HEK293 (cell line): ENCODE results near the gene LONRF2.

ENCODE experiments used
- CTCF ChIA-PET: fragments of 350-600 bp; formaldehyde crosslinking; extraction: SDS; loops from one replicate; lab custom pipeline; 2021; ENCODE audit warnings: antibody characterized with exemption; lab: Yijun Ruan, JAX
- POLR2A ChIA-PET: fragments of 300-600 bp; formaldehyde crosslinking; extraction: SDS; loops from one replicate; lab custom pipeline; 2020; ENCODE audit warnings: antibody characterized with exemption, inconsistent platforms; lab: Yijun Ruan, JAX
- H3K27ac ChIP-seq: fragments of 200-500 bp; sonication (Bioruptor generic); 2 replicates; pipeline ENCODE4 v1.5.1; 2014; ENCODE audit warnings: low read depth, low read length, control low read depth, inconsistent platforms; ENCODE audit errors: extremely low read depth
- H3K36me3 ChIP-seq, 2 experiments: fragments of 200-500 bp in 1 of 2; sonication (Bioruptor generic) in 1 of 2; 1 replicate in 1 of 2; 2 replicates in 1 of 2; pipeline ENCODE4 v1.5.1; 2014 to 2017; ENCODE audit warnings: inconsistent platforms in 2 of 2, low read length in 2 of 2; ENCODE audit not compliant: control insufficient read depth in 2 of 2, insufficient read depth in 1 of 2
- H3K4me1 ChIP-seq: fragments of 200-500 bp; sonication (Bioruptor generic); 2 replicates; pipeline ENCODE4 v1.5.1; 2014; ENCODE audit warnings: mild to moderate bottlenecking, low read length, inconsistent platforms; ENCODE audit not compliant: control insufficient read depth, insufficient read depth
- H3K4me3 ChIP-seq: 2 replicates; pipeline ENCODE4 v1.5.1; 2011; ENCODE audit warnings: low read depth, mild to moderate bottlenecking, control low read depth, low read length, moderate library complexity
- H3K9me3 ChIP-seq: fragments of 200-500 bp; sonication (Bioruptor generic); 2 replicates; pipeline ENCODE4 v1.5.1; 2014; ENCODE audit warnings: low read depth, low read length, inconsistent platforms; ENCODE audit not compliant: control insufficient read depth, insufficient read depth
- GLIS2 ChIP-seq: fragments of 450-650 bp; formaldehyde crosslinking; IDR thresholded peaks from 2 replicates; pipeline ENCODE4 v1.5.1; 2016; ENCODE audit warnings: missing biosample characterization, missing genetic modification characterization
- OVOL3 ChIP-seq: fragments of 450-650 bp; formaldehyde crosslinking; IDR thresholded peaks from 2 replicates; pipeline ENCODE4 v1.5.1; 2016; ENCODE audit warnings: missing biosample characterization, missing genetic modification characterization
- WT1 ChIP-seq: fragments of 450-650 bp; formaldehyde crosslinking; IDR thresholded peaks from 2 replicates; pipeline ENCODE4 v1.5.1; 2016; ENCODE audit warnings: missing biosample characterization, missing genetic modification characterization
- ZBTB10 ChIP-seq: fragments of 450-650 bp; formaldehyde crosslinking; IDR thresholded peaks from 2 replicates; pipeline ENCODE4 v1.5.1; 2016; ENCODE audit warnings: missing biosample characterization, missing genetic modification characterization
- ZNF114 ChIP-seq: fragments of 450-650 bp; formaldehyde crosslinking; IDR thresholded peaks from 2 replicates; pipeline ENCODE4 v1.5.0; 2017; ENCODE audit warnings: missing biosample characterization, missing genetic modification characterization
- ZNF132 ChIP-seq: fragments of 450-650 bp; formaldehyde crosslinking; IDR thresholded peaks from 2 replicates; pipeline ENCODE4 v1.5.1; 2017; ENCODE audit warnings: missing biosample characterization, missing genetic modification characterization, borderline replicate concordance
- ZNF133 ChIP-seq: fragments of 450-650 bp; formaldehyde crosslinking; IDR thresholded peaks from 2 replicates; pipeline ENCODE4 v1.5.1; 2016; ENCODE audit warnings: missing biosample characterization, missing genetic modification characterization
- ZNF19 ChIP-seq: fragments of 450-650 bp; formaldehyde crosslinking; IDR thresholded peaks from 2 replicates; pipeline ENCODE4; 2016; ENCODE audit warnings: missing biosample characterization, missing genetic modification characterization, low read depth
- ZNF24 ChIP-seq: fragments of 450-650 bp; formaldehyde crosslinking; IDR thresholded peaks from 2 replicates; pipeline ENCODE4 v1.5.1; 2016; ENCODE audit warnings: missing biosample characterization, missing genetic modification characterization
- ZNF335 ChIP-seq: fragments of 450-650 bp; formaldehyde crosslinking; conservative IDR thresholded peaks from 2 replicates; pipeline ENCODE4 v1.5.1; 2016; ENCODE audit warnings: missing biosample characterization, missing genetic modification characterization
- ZNF366 ChIP-seq: fragments of 450-650 bp; formaldehyde crosslinking; conservative IDR thresholded peaks from 2 replicates; pipeline ENCODE4 v1.5.1; 2016; ENCODE audit warnings: missing biosample characterization, missing genetic modification characterization
- ZNF394 ChIP-seq: fragments of 450-650 bp; formaldehyde crosslinking; IDR thresholded peaks from 2 replicates; pipeline ENCODE4 v1.5.1; 2016; ENCODE audit warnings: missing biosample characterization, missing genetic modification characterization, mild to moderate bottlenecking, moderate library complexity, borderline replicate concordance
- ZNF433 ChIP-seq: fragments of 450-650 bp; formaldehyde crosslinking; IDR thresholded peaks from 2 replicates; pipeline ENCODE4 v1.5.1; 2016; ENCODE audit warnings: missing biosample characterization, missing genetic modification characterization, low read depth
- ZNF473 ChIP-seq: fragments of 450-650 bp; formaldehyde crosslinking; IDR thresholded peaks from 2 replicates; pipeline ENCODE4 v1.5.1; 2017; ENCODE audit warnings: missing biosample characterization, missing genetic modification characterization
- ZNF488 ChIP-seq: fragments of 450-650 bp; formaldehyde crosslinking; IDR thresholded peaks from 2 replicates; pipeline ENCODE4 v1.5.1; 2016; ENCODE audit warnings: missing biosample characterization, missing genetic modification characterization
- ZNF530 ChIP-seq: fragments of 450-650 bp; formaldehyde crosslinking; IDR thresholded peaks from 2 replicates; pipeline ENCODE4 v1.5.1; 2016; ENCODE audit warnings: low read depth, missing biosample characterization, missing genetic modification characterization
- ZNF585B ChIP-seq: fragments of 450-650 bp; formaldehyde crosslinking; IDR thresholded peaks from 2 replicates; pipeline ENCODE4 v1.5.1; 2016; ENCODE audit warnings: missing biosample characterization, missing genetic modification characterization
- ZNF600 ChIP-seq: fragments of 450-650 bp; formaldehyde crosslinking; IDR thresholded peaks from 2 replicates; pipeline ENCODE4 v1.5.1; 2016; ENCODE audit warnings: missing biosample characterization, missing genetic modification characterization
- ZNF624 ChIP-seq: fragments of 450-650 bp; formaldehyde crosslinking; IDR thresholded peaks from 2 replicates; pipeline ENCODE4 v1.5.1; 2017; ENCODE audit warnings: missing biosample characterization, missing genetic modification characterization
- ZNF639 ChIP-seq: fragments of 450-650 bp; formaldehyde crosslinking; IDR thresholded peaks from 2 replicates; pipeline ENCODE4 v1.5.1; 2016; ENCODE audit warnings: missing biosample characterization, missing genetic modification characterization
- ZNF664 ChIP-seq: fragments of 450-650 bp; formaldehyde crosslinking; IDR thresholded peaks from 2 replicates; pipeline ENCODE4 v1.5.1; 2016; ENCODE audit warnings: missing biosample characterization, missing genetic modification characterization
- ZNF837 ChIP-seq: fragments of 450-650 bp; formaldehyde crosslinking; IDR thresholded peaks from 2 replicates; pipeline ENCODE4 v1.5.1; 2016; ENCODE audit warnings: missing biosample characterization, missing genetic modification characterization

Gene LONRF2

GRCh38 chr2:100309973-100310719 lies 12.2 kb downstream of the LONRF2 start (continued):
- TF ChIP-seq ZNF19 (tag by site-specific recombination) (no peak), ZNF132 (no peak), WT1 (tag by site-specific recombination) (no peak), ZNF585B (tag by site-specific recombination) (no peak)

- TF ChIP-seq ZNF335 (tag by site-specific recombination), result no peak
- no peak for TF ChIP-seq ZNF837 (tag by site-specific recombination)
- no peak for TF ChIP-seq ZNF488 (tag by site-specific recombination)
- no peak for TF ChIP-seq ZNF624 (tag by site-specific recombination)
- no peak for TF ChIP-seq GLIS2
- no peak for TF ChIP-seq ZNF366 (tag by site-specific recombination)
- no peak for TF ChIP-seq ZNF664 (tag by site-specific recombination)
- no peak for TF ChIP-seq ZBTB10 (tag by site-specific recombination)
- no peak for TF ChIP-seq ZNF394
- TF ChIP-seq ZNF600, result no peak
- TF ChIP-seq ZNF433 (tag by site-specific recombination), result no peak
- TF ChIP-seq ZNF530 (tag by site-specific recombination), result no peak
- no peak for TF ChIP-seq ZNF133 (tag by site-specific recombination)
- TF ChIP-seq ZNF114 (tag by site-specific recombination), result no peak
- no peak for TF ChIP-seq OVOL3 (tag by site-specific recombination)
- no peak for TF ChIP-seq ZNF639
- Histone ChIP-seq H3K27ac (no peak overlapping the region), H3K4me3 (no peak overlapping the region), H3K36me3 (peaks cover 34 to 39% of the 10 kb centered on the region in 2 experiments), H3K9me3 (no peaks in the 10 kb centered on the region), H3K4me1 (no peaks in the 10 kb centered on the region)
- ChIA-PET CTCF (interaction anchor here (0.9 to 1.4 kb wide), 3 partner anchors 9 to 72 kb away, joined by 3 to 6 read pairs (median 3); no protein-coding TSS in a partner anchor), POLR2A (interaction anchor here (0.5 kb wide), 1 partner anchor 10 kb away, joined by 3 read pairs; no protein-coding TSS in a partner anchor)
These were observed 13.0 kb downstream of the LONRF2 start for GRCh38 chr2:100309311-100309710.

GRCh38 chr2:100303744-100304143 lies 18.6 kb downstream of the LONRF2 start:
- Histone ChIP-seq H3K36me3 (peaks cover 52 to 84% of the 10 kb centered on the region in 2 experiments), H3K4me1 (no peaks in the 10 kb centered on the region)
- TF ChIP-seq ZNF600 (no peak), ZNF24 (tag by site-specific recombination) (no peak), ZNF473 (no peak), ZNF133 (tag by site-specific recombination) (peak; percentile 96)
- TF ChIP-seq, all 188 proteins: peak for 1
- H3K9me3 ChIP-seq, result no peaks in the 10 kb centered on the region
- ChIA-PET CTCF (no interaction called here), POLR2A (no interaction called here)
- no peak overlapping the region for H3K27ac ChIP-seq
- no peak overlapping the region for H3K4me3 ChIP-seq
